ENCODE results near the gene TTBK2. TPM values are rescaled to one million over a fixed set of nuclear protein-coding genes. Genes with fewer than 3 reads are reported as not detected.

TTBK2 gene
- polyA plus RNA-seq, 2 donors = 1.2 to 1.5 TPM

- Histone ChIP-seq H3K36me3 (ENCODE audit: control insufficient read depth in 2 of 2, insufficient read depth in 2 of 2, low read length in 1 of 2) (no peaks in the 10 kb centered on the region), H3K27ac (ENCODE audit: low read depth in 2 of 2, low read length in 1 of 2) (no peak overlapping the region), H3K27me3 (ENCODE audit: control insufficient read depth in 1 of 2, insufficient read depth in 2 of 2, low read length in 2 of 2) (no peaks in the 10 kb centered on the region), H3K4me1 (ENCODE audit: control insufficient read depth in 2 of 2, insufficient read depth in 2 of 2, low read length in 1 of 2) (no peaks in the 10 kb centered on the region), H3K4me3 (ENCODE audit: low read depth in 1 of 2, low read length in 2 of 2) (no peak overlapping the region), H3K9me3 (ENCODE audit: control insufficient read depth in 2 of 2, insufficient read depth in 1 of 2, low read depth in 1 of 2, low read length in 1 of 2) (no peaks in the 10 kb centered on the region)
- WGBS, 2 donors = 72 to 80% methylated on average over 4 of the region's 4 CpGs
Observed at GRCh38 chr15:42879443-42879842, 41.1 kb downstream of the TTBK2 start.

GRCh38 chr15:42876224-42876623, 44.4 kb downstream of the TTBK2 start:
- H3K4me1 ChIP-seq (ENCODE audit: control insufficient read depth in 2 of 2, insufficient read depth in 2 of 2, low read length in 1 of 2) = no peaks in the 10 kb centered on the region
- H3K4me3 ChIP-seq (ENCODE audit: low read depth in 1 of 2, low read length in 2 of 2) = no peak overlapping the region
- H3K27me3 ChIP-seq (ENCODE audit: control insufficient read depth in 1 of 2, insufficient read depth in 2 of 2, low read length in 2 of 2) = no peaks in the 10 kb centered on the region
- H3K36me3 ChIP-seq (ENCODE audit: control insufficient read depth in 2 of 2, insufficient read depth in 2 of 2, low read length in 1 of 2) = peaks cover 0 to 2% of the 10 kb centered on the region in 2 donors
- H3K9me3 ChIP-seq (ENCODE audit: control insufficient read depth in 2 of 2, insufficient read depth in 1 of 2, low read depth in 1 of 2, low read length in 1 of 2) = no peaks in the 10 kb centered on the region
- no peak overlapping the region for H3K27ac ChIP-seq (ENCODE audit: low read depth in 2 of 2, low read length in 1 of 2)

GRCh38 chr15:42868683-42869082, 51.9 kb downstream of the TTBK2 start:
- Histone ChIP-seq H3K36me3 (ENCODE audit: control insufficient read depth in 2 of 2, insufficient read depth in 2 of 2, low read length in 1 of 2) (peaks cover 0 to 2% of the 10 kb centered on the region in 2 donors), H3K27ac (ENCODE audit: low read depth in 2 of 2, low read length in 1 of 2) (no peak overlapping the region), H3K4me1 (ENCODE audit: control insufficient read depth in 2 of 2, insufficient read depth in 2 of 2, low read length in 1 of 2) (no peaks in the 10 kb centered on the region), H3K4me3 (ENCODE audit: low read depth in 1 of 2, low read length in 2 of 2) (no peak overlapping the region), H3K9me3 (ENCODE audit: control insufficient read depth in 2 of 2, insufficient read depth in 1 of 2, low read depth in 1 of 2, low read length in 1 of 2) (no peaks in the 10 kb centered on the region), H3K27me3 (ENCODE audit: control insufficient read depth in 1 of 2, insufficient read depth in 2 of 2, low read length in 2 of 2) (no peaks in the 10 kb centered on the region)
- WGBS, 2 donors = 99 to 100% methylated on average over 2 of the region's 2 CpGs

GRCh38 chr15:42863572-42864239, 56.9 kb downstream of the TTBK2 start:
- 27 to 40% methylated on average over 2 of the region's 2 CpGs for WGBS, 2 donors
- H3K4me1 ChIP-seq (ENCODE audit: control insufficient read depth in 2 of 2, insufficient read depth in 2 of 2, low read length in 1 of 2) = peaks cover 0 to 4% of the 10 kb centered on the region in 2 donors
- H3K4me3 ChIP-seq (ENCODE audit: low read depth in 1 of 2, low read length in 2 of 2) = no peak overlapping the region
- no peaks in the 10 kb centered on the region for H3K36me3 ChIP-seq (ENCODE audit: control insufficient read depth in 2 of 2, insufficient read depth in 2 of 2, low read length in 1 of 2)
- H3K27ac ChIP-seq (ENCODE audit: low read depth in 2 of 2, low read length in 1 of 2) = no peak overlapping the region
- H3K9me3 ChIP-seq (ENCODE audit: control insufficient read depth in 2 of 2, insufficient read depth in 1 of 2, low read depth in 1 of 2, low read length in 1 of 2) = no peaks in the 10 kb centered on the region
- H3K27me3 ChIP-seq (ENCODE audit: control insufficient read depth in 1 of 2, insufficient read depth in 2 of 2, low read length in 2 of 2) = no peaks in the 10 kb centered on the region

- H3K27ac ChIP-seq (ENCODE audit: low read depth in 2 of 2, low read length in 1 of 2) = no peak overlapping the region
- no peaks in the 10 kb centered on the region for H3K36me3 ChIP-seq (ENCODE audit: control insufficient read depth in 2 of 2, insufficient read depth in 2 of 2, low read length in 1 of 2)
- H3K27me3 ChIP-seq (ENCODE audit: control insufficient read depth in 1 of 2, insufficient read depth in 2 of 2, low read length in 2 of 2) = no peaks in the 10 kb centered on the region
- H3K4me1 ChIP-seq (ENCODE audit: control insufficient read depth in 2 of 2, insufficient read depth in 2 of 2, low read length in 1 of 2) = peaks cover 0 to 4% of the 10 kb centered on the region in 2 donors
- H3K9me3 ChIP-seq (ENCODE audit: control insufficient read depth in 2 of 2, insufficient read depth in 1 of 2, low read depth in 1 of 2, low read length in 1 of 2) = no peaks in the 10 kb centered on the region
- WGBS, 2 donors = 89 to 94% methylated on average over 2 of the region's 2 CpGs
- no peak overlapping the region for H3K4me3 ChIP-seq (ENCODE audit: low read depth in 1 of 2, low read length in 2 of 2)
Observed at GRCh38 chr15:42858999-42859789, 61.4 kb downstream of the TTBK2 start.

GRCh38 chr15:42858540-42858939, 62.0 kb downstream of the TTBK2 start:
- Histone ChIP-seq H3K27ac (ENCODE audit: low read depth in 2 of 2, low read length in 1 of 2) (no peak overlapping the region), H3K4me3 (ENCODE audit: low read depth in 1 of 2, low read length in 2 of 2) (no peak overlapping the region), H3K4me1 (ENCODE audit: control insufficient read depth in 2 of 2, insufficient read depth in 2 of 2, low read length in 1 of 2) (peaks cover 0 to 4% of the 10 kb centered on the region in 2 donors), H3K27me3 (ENCODE audit: control insufficient read depth in 1 of 2, insufficient read depth in 2 of 2, low read length in 2 of 2) (no peaks in the 10 kb centered on the region), H3K9me3 (ENCODE audit: control insufficient read depth in 2 of 2, insufficient read depth in 1 of 2, low read depth in 1 of 2, low read length in 1 of 2) (no peaks in the 10 kb centered on the region), H3K36me3 (ENCODE audit: control insufficient read depth in 2 of 2, insufficient read depth in 2 of 2, low read length in 1 of 2) (no peaks in the 10 kb centered on the region)
- 42 to 48% methylated on average over 2 of the region's 2 CpGs for WGBS, 2 donors

- Histone ChIP-seq H3K4me1 (ENCODE audit: control insufficient read depth in 2 of 2, insufficient read depth in 2 of 2, low read length in 1 of 2) (peaks cover 0 to 4% of the 10 kb centered on the region in 2 donors), H3K27me3 (ENCODE audit: control insufficient read depth in 1 of 2, insufficient read depth in 2 of 2, low read length in 2 of 2) (no peaks in the 10 kb centered on the region), H3K27ac (ENCODE audit: low read depth in 2 of 2, low read length in 1 of 2) (no peak overlapping the region), H3K4me3 (ENCODE audit: low read depth in 1 of 2, low read length in 2 of 2) (no peak overlapping the region), H3K9me3 (ENCODE audit: control insufficient read depth in 2 of 2, insufficient read depth in 1 of 2, low read depth in 1 of 2, low read length in 1 of 2) (no peaks in the 10 kb centered on the region), H3K36me3 (ENCODE audit: control insufficient read depth in 2 of 2, insufficient read depth in 2 of 2, low read length in 1 of 2) (no peaks in the 10 kb centered on the region)
- WGBS, 2 donors = 96 to 98% methylated on average over 3 of the region's 3 CpGs
Observed at GRCh38 chr15:42854576-42854975, 66.0 kb downstream of the TTBK2 start.

GRCh38 chr15:42849836-42850235, 70.7 kb downstream of the TTBK2 start:
- H3K4me1 ChIP-seq (ENCODE audit: control insufficient read depth in 2 of 2, insufficient read depth in 2 of 2, low read length in 1 of 2) = no peaks in the 10 kb centered on the region
- H3K27ac ChIP-seq (ENCODE audit: low read depth in 2 of 2, low read length in 1 of 2) = no peak overlapping the region

GRCh38 chr15:42848846-42849245, 71.7 kb downstream of the TTBK2 start:
- no peaks in the 10 kb centered on the region for H3K27me3 ChIP-seq (ENCODE audit: control insufficient read depth in 1 of 2, insufficient read depth in 2 of 2, low read length in 2 of 2)
- H3K9me3 ChIP-seq (ENCODE audit: control insufficient read depth in 2 of 2, insufficient read depth in 1 of 2, low read depth in 1 of 2, low read length in 1 of 2) = peaks cover 1 to 3% of the 10 kb centered on the region in 2 donors
- no peak overlapping the region for H3K4me3 ChIP-seq (ENCODE audit: low read depth in 1 of 2, low read length in 2 of 2)
- H3K36me3 ChIP-seq (ENCODE audit: control insufficient read depth in 2 of 2, insufficient read depth in 2 of 2, low read length in 1 of 2) = no peaks in the 10 kb centered on the region
- H3K4me1 ChIP-seq (ENCODE audit: control insufficient read depth in 2 of 2, insufficient read depth in 2 of 2, low read length in 1 of 2) = no peaks in the 10 kb centered on the region
- no peak overlapping the region for H3K27ac ChIP-seq (ENCODE audit: low read depth in 2 of 2, low read length in 1 of 2)

More at GRCh38 chr15:42849836-42850235, 70.7 kb downstream of the TTBK2 start:
- Histone ChIP-seq H3K36me3 (ENCODE audit: control insufficient read depth in 2 of 2, insufficient read depth in 2 of 2, low read length in 1 of 2) (no peaks in the 10 kb centered on the region), H3K9me3 (ENCODE audit: control insufficient read depth in 2 of 2, insufficient read depth in 1 of 2, low read depth in 1 of 2, low read length in 1 of 2) (no peaks in the 10 kb centered on the region), H3K4me3 (ENCODE audit: low read depth in 1 of 2, low read length in 2 of 2) (no peak overlapping the region), H3K27me3 (ENCODE audit: control insufficient read depth in 1 of 2, insufficient read depth in 2 of 2, low read length in 2 of 2) (no peaks in the 10 kb centered on the region)
- WGBS, 2 donors = 84 to 86% methylated on average over 2 of the region's 2 CpGs

GRCh38 chr15:42846647-42847046, 73.9 kb downstream of the TTBK2 start:
- 91 to 97% methylated on average over 1 of the region's 1 CpG for WGBS, 2 donors
- peaks cover 2 to 3% of the 10 kb centered on the region in 2 donors for H3K9me3 ChIP-seq (ENCODE audit: control insufficient read depth in 2 of 2, insufficient read depth in 1 of 2, low read depth in 1 of 2, low read length in 1 of 2)
- H3K27me3 ChIP-seq (ENCODE audit: control insufficient read depth in 1 of 2, insufficient read depth in 2 of 2, low read length in 2 of 2) = no peaks in the 10 kb centered on the region
- H3K36me3 ChIP-seq (ENCODE audit: control insufficient read depth in 2 of 2, insufficient read depth in 2 of 2, low read length in 1 of 2) = no peaks in the 10 kb centered on the region
- no peaks in the 10 kb centered on the region for H3K4me1 ChIP-seq (ENCODE audit: control insufficient read depth in 2 of 2, insufficient read depth in 2 of 2, low read length in 1 of 2)
- no peak overlapping the region for H3K4me3 ChIP-seq (ENCODE audit: low read depth in 1 of 2, low read length in 2 of 2)
- no peak overlapping the region for H3K27ac ChIP-seq (ENCODE audit: low read depth in 2 of 2, low read length in 1 of 2)

All from esophagus (tissue), 2 donors.